Activated CD8-positive, alpha-beta T cell treated with anti-CD3 and anti-CD28 coated beads, Interleukin-2, amount 10 ng/mL, durations not matched to agents 7 days and 5 days (primary cell): ENCODE measurements around the gene ERGIC1. TPM values are rescaled to one million over a fixed set of nuclear protein-coding genes. Genes with fewer than 3 reads are reported as not detected.

Experiments
- ATAC-seq: fragments of 150-1000 bp; cut with Tn5 transposase; one replicate; pipeline ENCODE4 v1.10.0; 2021; ENCODE audit warnings: moderate library complexity
- CTCF ChIA-PET: fragments of 350-600 bp; sonication (Branson Sonifier 250); formaldehyde crosslinking; loops from one replicate; lab custom pipeline; 2021; ENCODE audit warnings: antibody characterized with exemption; lab: Charles Lee
- POLR2A ChIA-PET: fragments of 350-600 bp; sonication (Branson Sonifier 250); formaldehyde crosslinking; loops from one replicate; lab custom pipeline; 2021; ENCODE audit warnings: antibody characterized with exemption; lab: Charles Lee
- DNase-seq: peaks from one replicate; pipeline ENCODE4 v3.0.0-alpha.2; 2020
- H3K27ac Mint-ChIP-seq: one replicate; pipeline ENCODE4 v1.8.0; 2021; ENCODE audit warnings: mild to moderate bottlenecking, mixed read lengths
- H3K27me3 Mint-ChIP-seq: one replicate; pipeline ENCODE4 v1.8.0; 2021; ENCODE audit warnings: low read depth, mixed read lengths
- H3K36me3 Mint-ChIP-seq: one replicate; pipeline ENCODE4 v1.8.0; 2021; ENCODE audit warnings: low read depth, mixed read lengths
- H3K4me1 Mint-ChIP-seq: one replicate; pipeline ENCODE4 v1.8.0; 2021; ENCODE audit warnings: low read depth, mixed read lengths
- H3K4me3 Mint-ChIP-seq: one replicate; pipeline ENCODE4 v1.8.0; 2021; ENCODE audit warnings: mild to moderate bottlenecking, mixed read lengths
- H3K9me3 Mint-ChIP-seq: one replicate; pipeline ENCODE4 v1.8.0; 2022; ENCODE audit warnings: mixed read lengths; ENCODE audit not compliant: insufficient read depth
- total RNA-seq, 2 experiments: library from RNA; stranded (reverse); gene quantifications; one replicate each; pipeline ENCODE4 v1.2.3, GENCODE V29; 2021

ERGIC1 gene
- total RNA-seq, 2 experiments from 2014 or later: 50.4 to 52.7 TPM

- POLR2A ChIA-PET: no interaction called here
- no peak overlapping the region for H3K27ac Mint-ChIP-seq
- DNase-seq: no peak
- no peaks in the 10 kb centered on the region for H3K9me3 Mint-ChIP-seq
- CTCF ChIA-PET: interaction anchor here (1.4 kb wide), 1 partner anchor 207 kb away, joined by 3 read pairs; no protein-coding TSS in a partner anchor
- no peak for ATAC-seq
- H3K27me3 Mint-ChIP-seq: no peaks in the 10 kb centered on the region
- H3K4me1 Mint-ChIP-seq: peaks cover 12% of the 10 kb centered on the region
- peaks cover 12% of the 10 kb centered on the region for H3K36me3 Mint-ChIP-seq
- no peak overlapping the region for H3K4me3 Mint-ChIP-seq
Observed at GRCh38 chr5:172923539-172923938, 89.5 kb downstream of the ERGIC1 start.

DNA sequence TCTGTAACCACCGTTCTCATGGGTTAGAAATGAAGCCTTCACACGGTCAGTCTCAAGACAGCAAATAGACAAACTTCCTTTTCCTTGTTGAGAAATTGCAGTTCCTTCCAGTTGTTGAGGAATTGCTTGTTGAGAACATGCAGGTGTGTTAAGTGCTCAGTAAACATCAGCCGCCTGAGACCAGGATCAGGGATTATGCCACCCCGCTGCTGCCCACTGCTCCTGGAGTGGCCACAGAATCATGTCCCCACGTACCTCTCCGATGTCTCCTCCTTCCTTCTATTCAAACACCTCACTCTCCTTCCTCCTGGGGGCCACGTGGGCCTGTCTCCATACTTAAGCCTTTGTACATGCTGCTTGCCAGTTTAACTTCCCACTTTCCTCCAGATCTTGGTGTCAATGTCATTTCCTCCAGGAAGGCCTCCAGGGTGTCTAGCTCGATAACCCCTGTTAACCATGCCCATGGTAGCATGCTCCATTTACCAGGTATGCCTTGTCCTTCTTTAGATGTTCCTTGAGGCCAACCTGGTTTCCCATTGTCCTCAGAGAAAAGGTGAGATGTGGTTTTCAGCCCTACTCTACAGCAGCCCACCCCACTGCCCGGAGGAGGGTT is 91.4 kb downstream of the ERGIC1 start:
- Mint-ChIP-seq H3K9me3 (no peaks in the 10 kb centered on the region), H3K27ac (peak overlapping the region; percentile 22), H3K36me3 (peaks cover 8% of the 10 kb centered on the region), H3K27me3 (no peaks in the 10 kb centered on the region), H3K4me1 (no peaks in the 10 kb centered on the region), H3K4me3 (no peak overlapping the region)
- ATAC-seq (no peak), DNase-seq (no peak)
- POLR2A ChIA-PET: no interaction called here
- CTCF ChIA-PET: interaction anchor here (1.5 to 15.1 kb wide), 2 partner anchors 211 to 213 kb away, joined by 4 to 251 read pairs; no protein-coding TSS in a partner anchor

DNA sequence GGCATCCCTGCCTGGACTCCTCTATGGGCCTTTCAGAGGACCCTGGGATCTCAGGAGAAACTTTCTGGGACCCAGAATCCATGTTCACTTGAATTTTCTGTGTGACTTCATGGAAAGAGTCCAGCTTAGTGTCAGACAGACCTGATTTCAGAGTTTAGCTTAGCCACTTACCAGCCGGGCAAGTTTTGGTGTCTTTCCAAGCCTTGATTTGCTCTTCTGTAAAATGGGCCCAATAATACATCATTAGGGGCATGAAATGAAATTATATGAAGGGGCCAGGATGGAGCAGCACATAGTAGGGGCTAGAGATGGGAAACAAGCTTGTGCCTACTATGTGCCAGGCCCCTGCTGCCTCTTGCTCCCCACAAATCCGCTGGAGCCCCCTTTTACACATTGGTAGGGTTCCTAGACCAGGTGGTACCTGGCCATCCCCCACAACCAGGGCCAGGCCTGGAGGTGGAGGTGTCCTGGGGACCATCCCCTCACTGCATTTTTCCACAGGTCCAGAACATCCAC is 92.0 kb downstream of the ERGIC1 start:
- no peak overlapping the region for H3K27ac Mint-ChIP-seq
- POLR2A ChIA-PET: interaction anchor here (1.5 kb wide), 1 partner anchor 155 kb away, joined by 7 read pairs; the partner anchor contains the start of gene DUSP1
- no peak for ATAC-seq

DNA sequence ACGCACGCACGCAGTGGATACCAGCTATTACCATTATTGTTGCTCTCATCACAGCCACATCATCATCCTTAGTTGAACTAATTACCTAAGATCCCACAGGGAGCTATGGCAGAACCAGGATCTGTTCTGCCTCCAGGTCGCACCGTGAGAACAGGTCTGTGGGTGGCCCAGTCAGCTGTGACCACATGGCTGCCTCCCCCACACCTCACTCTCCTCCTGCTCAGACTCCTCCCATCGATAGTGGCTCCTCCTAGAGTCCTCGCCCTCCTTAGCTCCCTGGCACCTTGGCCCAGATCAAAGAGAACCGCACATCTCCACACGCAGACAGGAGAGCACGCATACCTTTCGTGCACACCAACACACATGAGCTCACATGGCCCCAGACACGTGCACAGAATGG is 92.7 kb downstream of the ERGIC1 start:
- ChIA-PET POLR2A (interaction anchor here (1.5 kb wide), 1 partner anchor 156 kb away, joined by 7 read pairs; the partner anchor contains the start of gene DUSP1), CTCF (interaction anchor here (1.4 to 15.1 kb wide), 2 partner anchors 45 to 215 kb away, joined by 3 to 251 read pairs; no protein-coding TSS in a partner anchor)
- Mint-ChIP-seq H3K27ac (no peak overlapping the region), H3K9me3 (no peaks in the 10 kb centered on the region), H3K4me3 (no peak overlapping the region), H3K27me3 (no peaks in the 10 kb centered on the region), H3K4me1 (no peaks in the 10 kb centered on the region), H3K36me3 (peaks cover 4% of the 10 kb centered on the region)
- DNase-seq (no peak), ATAC-seq (no peak)

More for the DNA sequence above, 92.0 kb downstream of the ERGIC1 start:
- H3K4me3 Mint-ChIP-seq: no peak overlapping the region
- H3K4me1 Mint-ChIP-seq: no peaks in the 10 kb centered on the region
- H3K9me3 Mint-ChIP-seq: no peaks in the 10 kb centered on the region
- H3K36me3 Mint-ChIP-seq: peaks cover 6% of the 10 kb centered on the region
- no peak for DNase-seq
- CTCF ChIA-PET: interaction anchor here (1.4 to 15.1 kb wide), 2 partner anchors 44 to 214 kb away, joined by 3 to 251 read pairs; no protein-coding TSS in a partner anchor
- H3K27me3 Mint-ChIP-seq: no peaks in the 10 kb centered on the region

- Mint-ChIP-seq H3K4me3 (no peak overlapping the region), H3K9me3 (no peaks in the 10 kb centered on the region), H3K27ac (no peak overlapping the region), H3K36me3 (peaks cover 4% of the 10 kb centered on the region), H3K27me3 (no peaks in the 10 kb centered on the region), H3K4me1 (peaks cover 1% of the 10 kb centered on the region)
- ATAC-seq (no peak), DNase-seq (no peak)
- POLR2A ChIA-PET: no interaction called here
- CTCF ChIA-PET: interaction anchor here (1.1 to 15.1 kb wide), 4 partner anchors 158 to 402 kb away, joined by 3 to 251 read pairs (median 20); partner anchors contain the start of gene DUSP1
Observed at GRCh38 chr5:172929371-172929838, 95.4 kb downstream of the ERGIC1 start.

GRCh38 chr5:172931001-172931536 is 97.0 kb downstream of the ERGIC1 start:
- ATAC-seq: no peak
- Mint-ChIP-seq H3K4me1 (peaks cover 1% of the 10 kb centered on the region), H3K4me3 (no peak overlapping the region), H3K27me3 (no peaks in the 10 kb centered on the region), H3K9me3 (no peaks in the 10 kb centered on the region), H3K27ac (no peak overlapping the region), H3K36me3 (peaks cover 4% of the 10 kb centered on the region)
- ChIA-PET CTCF (interaction anchor here (0.7 to 15.1 kb wide), 14 partner anchors 55 to 468 kb away, joined by 3 to 251 read pairs (median 5); partner anchors contain the start of gene DUSP1), POLR2A (no interaction called here)
- no peak for DNase-seq

DNA sequence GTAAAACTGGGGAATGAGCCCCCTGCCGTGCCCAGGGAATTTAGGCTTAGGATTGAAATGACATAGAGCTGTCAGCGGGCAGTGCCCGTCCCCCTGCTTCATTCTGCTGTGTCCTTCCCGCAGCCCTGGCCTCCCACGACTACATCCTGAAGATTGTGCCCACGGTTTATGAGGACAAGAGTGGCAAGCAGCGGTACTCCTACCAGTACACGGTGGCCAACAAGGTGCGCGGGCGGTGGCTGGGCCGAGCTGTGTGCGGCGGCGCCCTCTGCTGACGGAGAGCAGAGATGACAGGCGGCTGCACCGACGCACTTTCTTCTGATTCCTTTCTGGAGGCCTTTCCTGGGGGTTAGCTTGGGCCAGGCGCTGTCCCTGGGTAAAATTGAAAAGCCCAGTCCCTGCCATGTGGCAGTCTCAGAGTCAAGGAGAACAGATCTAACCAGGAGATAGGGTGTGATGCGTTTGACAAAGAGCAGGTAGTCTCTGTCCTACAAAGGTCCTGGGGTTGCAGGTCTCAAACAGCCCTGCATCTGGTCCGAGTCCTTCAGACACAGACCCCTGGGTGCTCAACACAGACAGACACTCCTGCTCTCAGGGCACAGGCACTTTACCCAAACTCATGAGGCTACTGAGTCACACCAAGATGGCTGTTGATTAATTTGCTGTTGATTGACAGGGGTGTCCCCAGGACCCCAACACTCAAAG is 98.4 kb downstream of the ERGIC1 start:
- ChIA-PET CTCF (interaction anchor here (0.7 to 15.1 kb wide), 24 partner anchors 16 to 471 kb away, joined by 3 to 251 read pairs (median 4); partner anchors contain the start of genes DUSP1 and RPL26L1), POLR2A (interaction anchor here (1.1 to 1.4 kb wide), 2 partner anchors 162 to 168 kb away, joined by 3 to 4 read pairs; no protein-coding TSS in a partner anchor)
- H3K4me1 Mint-ChIP-seq: peaks cover 1% of the 10 kb centered on the region
- H3K27me3 Mint-ChIP-seq: no peaks in the 10 kb centered on the region
- ATAC-seq (peak; percentile 93), DNase-seq (peak; percentile 76)
- H3K4me3 Mint-ChIP-seq: no peak overlapping the region
- peak overlapping the region; percentile 45 for H3K27ac Mint-ChIP-seq
- peaks cover 5% of the 10 kb centered on the region for H3K36me3 Mint-ChIP-seq
- no peaks in the 10 kb centered on the region for H3K9me3 Mint-ChIP-seq

- Mint-ChIP-seq H3K4me3 (no peak overlapping the region), H3K27me3 (no peaks in the 10 kb centered on the region), H3K27ac (no peak overlapping the region), H3K4me1 (peaks cover 1% of the 10 kb centered on the region), H3K9me3 (no peaks in the 10 kb centered on the region), H3K36me3 (peaks cover 5% of the 10 kb centered on the region)
- no peak for DNase-seq
- ChIA-PET CTCF (interaction anchor here (0.7 to 15.1 kb wide), 18 partner anchors 10 to 472 kb away, joined by 3 to 251 read pairs (median 4); partner anchors contain the start of gene DUSP1), POLR2A (interaction anchor here (1.1 kb wide), 1 partner anchor 168 kb away, joined by 3 read pairs; no protein-coding TSS in a partner anchor)
- ATAC-seq: no peak
Observed at GRCh38 chr5:172933238-172933637, 99.2 kb downstream of the ERGIC1 start.

- Mint-ChIP-seq H3K4me1 (peaks cover 1% of the 10 kb centered on the region), H3K27ac (no peak overlapping the region), H3K9me3 (no peaks in the 10 kb centered on the region), H3K4me3 (no peak overlapping the region), H3K27me3 (no peaks in the 10 kb centered on the region), H3K36me3 (peaks cover 5% of the 10 kb centered on the region)
- ChIA-PET POLR2A (no interaction called here), CTCF (interaction anchor here (5.4 to 15.1 kb wide), 2 partner anchors 218 to 223 kb away, joined by 42 to 251 read pairs; no protein-coding TSS in a partner anchor)
- DNase-seq (no peak), ATAC-seq (no peak)
Observed at GRCh38 chr5:172935096-172935495, 101.0 kb downstream of the ERGIC1 start.

- POLR2A ChIA-PET: interaction anchor here (0.7 kb wide), 1 partner anchor 1044 kb away, joined by 3 read pairs; no protein-coding TSS in a partner anchor
- Mint-ChIP-seq H3K27me3 (no peaks in the 10 kb centered on the region), H3K4me3 (no peak overlapping the region), H3K36me3 (peaks cover 5% of the 10 kb centered on the region), H3K9me3 (no peaks in the 10 kb centered on the region), H3K27ac (no peak overlapping the region), H3K4me1 (peaks cover 1% of the 10 kb centered on the region)
- ATAC-seq (no peak), DNase-seq (no peak)
- CTCF ChIA-PET: interaction anchor here (0.6 to 15.1 kb wide), 3 partner anchors 23 to 224 kb away, joined by 3 to 251 read pairs (median 3); partner anchors contain the start of genes DUSP1 and RPL26L1
Observed at GRCh38 chr5:172936401-172936800, 102.3 kb downstream of the ERGIC1 start.

GRCh38 chr5:172939071-172939470 is 105.0 kb downstream of the ERGIC1 start:
- ChIA-PET CTCF (interaction anchor here (0.8 to 15.1 kb wide), 6 partner anchors 10 to 377 kb away, joined by 3 to 251 read pairs (median 3); no protein-coding TSS in a partner anchor), POLR2A (interaction anchor here (0.8 kb wide), 1 partner anchor 239 kb away, joined by 4 read pairs; no protein-coding TSS in a partner anchor)
- ATAC-seq (peak; percentile 49), DNase-seq (peak; percentile 39)
- H3K36me3 Mint-ChIP-seq: peaks cover 5% of the 10 kb centered on the region
- H3K9me3 Mint-ChIP-seq: no peaks in the 10 kb centered on the region
- no peak overlapping the region for H3K4me3 Mint-ChIP-seq
- no peak overlapping the region for H3K27ac Mint-ChIP-seq
- peaks cover 1% of the 10 kb centered on the region for H3K4me1 Mint-ChIP-seq
- no peaks in the 10 kb centered on the region for H3K27me3 Mint-ChIP-seq
